ENCODE results near the gene MTMR4.

DNA sequence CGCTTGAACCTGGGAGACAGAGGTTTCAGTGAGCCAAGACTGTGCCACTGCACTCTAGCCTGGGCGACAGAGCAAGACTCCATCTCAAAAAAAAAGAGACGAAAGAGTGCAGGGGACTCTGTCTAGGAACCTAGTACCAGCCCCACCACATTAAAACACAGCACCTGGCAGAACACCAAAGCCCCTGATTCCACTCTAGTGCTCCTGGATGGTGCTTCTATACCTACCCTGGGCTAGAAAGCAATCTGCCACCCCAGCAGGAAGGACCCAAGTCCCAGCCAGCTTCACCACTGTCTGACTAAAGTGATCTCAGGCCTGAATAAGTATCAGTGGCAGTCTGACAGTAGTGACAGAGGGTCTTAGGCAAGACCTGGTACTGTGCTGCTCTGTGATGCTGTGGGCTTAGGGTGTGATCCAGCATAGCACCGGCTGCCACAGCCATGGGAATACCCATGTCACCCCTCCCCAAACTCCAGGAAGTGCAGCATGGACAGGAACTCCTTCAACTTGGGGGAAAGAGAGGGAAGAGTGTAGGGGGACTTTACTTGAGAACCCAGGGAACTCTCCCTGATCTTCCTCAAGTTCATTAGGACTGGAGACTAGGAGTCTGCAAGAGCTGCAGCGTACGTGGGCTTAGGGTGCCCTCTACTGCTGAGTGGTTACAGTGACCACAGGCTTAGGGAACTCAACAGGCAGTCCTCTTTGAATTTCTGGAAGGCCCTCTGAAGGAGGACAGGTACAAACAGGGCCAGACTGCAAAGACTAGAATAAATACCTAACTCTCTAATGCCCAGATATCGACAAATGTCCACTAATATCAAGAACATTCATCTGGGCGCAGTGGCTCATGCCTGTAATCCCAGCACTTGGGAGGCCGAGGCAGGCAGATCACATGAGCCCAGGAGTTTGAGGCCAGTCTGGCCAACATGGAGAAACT lies 67.1 kb downstream of the MTMR4 start:
- TF ChIP-seq ZNF274 (IDR thresholded peaks at IDR 0.05; ENCODE audit: low read depth, low read length) (no peak), YY1 (IDR thresholded peaks at IDR 0.05; ENCODE audit: insufficient read depth, insufficient read length) (no peak), SUZ12 (IDR thresholded peaks at IDR 0.05; ENCODE audit: extremely low read depth, insufficient read depth, insufficient read length) (no peak)

Measured in NT2/D1 (cell line).